HepG2 (cell line): ENCODE results near the gene PPM1G. TPM values are rescaled to one million over a fixed set of nuclear protein-coding genes. Genes with fewer than 3 reads are reported as not detected.

ENCODE experiments used
- EHMT2 ChIP-seq: fragments of 200-600 bp; sonication (generic); IDR thresholded peaks from 2 replicates; pipeline ENCODE4 v1.7.0; 2017; ENCODE audit warnings: antibody characterized with exemption, low read depth, low read length, borderline replicate concordance
- FIP1L1 ChIP-seq: fragments of 200-400 bp; formaldehyde crosslinking; IDR thresholded peaks from 2 replicates; pipeline ENCODE4 v1.6.1; 2018; ENCODE audit warnings: low read depth, mild to moderate bottlenecking, low read length, moderate library complexity, borderline replicate concordance; ENCODE audit not compliant: insufficient read depth
- FLYWCH1 ChIP-seq: sonication (generic); formaldehyde crosslinking; IDR thresholded peaks from 2 replicates; pipeline ENCODE4 v1.8.1; 2023; ENCODE audit warnings: mild to moderate bottlenecking, missing genetic modification reagents
- HOXA7 ChIP-seq: sonication (generic); formaldehyde crosslinking; IDR thresholded peaks from 2 replicates; pipeline ENCODE4 v1.8.1; 2022; ENCODE audit warnings: mild to moderate bottlenecking, missing genetic modification reagents, moderate library complexity
- KMT2A ChIP-seq: sonication (generic); formaldehyde crosslinking; IDR thresholded peaks from 2 replicates; pipeline ENCODE4 v1.4.0; 2020; ENCODE audit warnings: missing genetic modification reagents
- NCOA5 ChIP-seq: sonication (generic); formaldehyde crosslinking; IDR thresholded peaks from 2 replicates; pipeline ENCODE4 v1.4.0; 2020; ENCODE audit warnings: missing genetic modification reagents
- NFIC ChIP-seq: IDR thresholded peaks from 2 replicates; pipeline ENCODE4 v1.6.1; 2012; ENCODE audit warnings: mild to moderate bottlenecking, low read length, inconsistent platforms
- RBFOX2 ChIP-seq: fragments of 200-400 bp; formaldehyde crosslinking; IDR thresholded peaks from 2 replicates; pipeline ENCODE4 v1.6.1; 2017; ENCODE audit warnings: low read depth, mild to moderate bottlenecking, low read length
- SMAD1 ChIP-seq: sonication (generic); formaldehyde crosslinking; IDR thresholded peaks from 2 replicates; pipeline ENCODE4 v1.4.0; 2020; ENCODE audit warnings: missing genetic modification reagents, low read depth, mild to moderate bottlenecking, borderline replicate concordance
- ZNF547 ChIP-seq: sonication (generic); formaldehyde crosslinking; IDR thresholded peaks from 2 replicates; pipeline ENCODE4 v1.5.1; 2020; ENCODE audit warnings: mild to moderate bottlenecking, missing genetic modification reagents
- ZNF563 ChIP-seq: sonication (generic); formaldehyde crosslinking; IDR thresholded peaks from 2 replicates; pipeline ENCODE4 v1.8.0; 2022; ENCODE audit warnings: mild to moderate bottlenecking, moderate library complexity, missing genetic modification reagents
- polyA plus RNA-seq, 8 experiments: library from polyadenylated mRNA; depleted of rRNA in 3 of 8; stranded (reverse) in 7 of 8; unstranded in 1 of 8; fragments of >200 nt; fragmentation: Illumina TruSeq in 4 of 8; extraction: Trizol in 4 of 8; gene quantifications; 2 replicates each; pipeline versions ENCODE4 v1.2.1 to v1.2.3, GENCODE V29; 2011 to 2016; ENCODE audit warnings: low read depth in 4 of 8, missing spikeins in 1 of 8, mixed read lengths in 1 of 8; ENCODE audit not compliant: insufficient read depth in 1 of 8
- total RNA-seq, 5 experiments: library from RNA; depleted of rRNA; stranded (reverse); fragments of >200 nt; fragmentation: Illumina TruSeq; extraction: Trizol; gene quantifications; 2 replicates each; pipeline ENCODE4 v1.2.3, GENCODE V29; 2016; ENCODE audit warnings: low read depth in 1 of 5
- TF ChIP-seq, protein P1 (sequence below), 2 experiments: sonication (generic) in 1 of 2; formaldehyde crosslinking in 1 of 2; IDR thresholded peaks; 2 replicates each; pipeline versions ENCODE4 v1.4.0 to v1.6.1; 2018 to 2020; ENCODE audit warnings: missing genetic modification reagents in 2 of 2, borderline replicate concordance in 1 of 2, low read depth in 1 of 2, mild to moderate bottlenecking in 1 of 2, missing biosample characterization in 1 of 2
- TF ChIP-seq, protein P2 (sequence below): sonication (generic); formaldehyde crosslinking; IDR thresholded peaks from 2 replicates; pipeline ENCODE4 v1.8.1; 2023; ENCODE audit warnings: mild to moderate bottlenecking, inconsistent platforms, moderate library complexity, missing genetic modification reagents, borderline replicate concordance
- TF ChIP-seq, protein P3 (sequence below): sonication (generic); formaldehyde crosslinking; IDR thresholded peaks from 2 replicates; pipeline ENCODE4 v1.9.0; 2021; ENCODE audit warnings: missing genetic modification reagents, borderline replicate concordance
- TF ChIP-seq, protein P4 (sequence below), 2 experiments: sonication (generic) in 1 of 2; formaldehyde crosslinking in 1 of 2; IDR thresholded peaks; 2 replicates each; pipeline versions ENCODE4 v1.4.0 to v1.6.1; 2016 to 2020; ENCODE audit warnings: borderline replicate concordance in 1 of 2, low read depth in 1 of 2, mild to moderate bottlenecking in 1 of 2, missing genetic modification reagents in 1 of 2
- TF ChIP-seq, protein P5 (sequence below): sonication (generic); formaldehyde crosslinking; IDR thresholded peaks from 2 replicates; pipeline ENCODE4 v1.4.0; 2020; ENCODE audit warnings: missing genetic modification reagents

Gene PPM1G
- total and polyA plus RNA-seq, 2 of the 13 experiments (the other 11 are each of a cell fraction or from before 2014, with no cell fraction given) = 58.2 to 213 TPM

DNA sequence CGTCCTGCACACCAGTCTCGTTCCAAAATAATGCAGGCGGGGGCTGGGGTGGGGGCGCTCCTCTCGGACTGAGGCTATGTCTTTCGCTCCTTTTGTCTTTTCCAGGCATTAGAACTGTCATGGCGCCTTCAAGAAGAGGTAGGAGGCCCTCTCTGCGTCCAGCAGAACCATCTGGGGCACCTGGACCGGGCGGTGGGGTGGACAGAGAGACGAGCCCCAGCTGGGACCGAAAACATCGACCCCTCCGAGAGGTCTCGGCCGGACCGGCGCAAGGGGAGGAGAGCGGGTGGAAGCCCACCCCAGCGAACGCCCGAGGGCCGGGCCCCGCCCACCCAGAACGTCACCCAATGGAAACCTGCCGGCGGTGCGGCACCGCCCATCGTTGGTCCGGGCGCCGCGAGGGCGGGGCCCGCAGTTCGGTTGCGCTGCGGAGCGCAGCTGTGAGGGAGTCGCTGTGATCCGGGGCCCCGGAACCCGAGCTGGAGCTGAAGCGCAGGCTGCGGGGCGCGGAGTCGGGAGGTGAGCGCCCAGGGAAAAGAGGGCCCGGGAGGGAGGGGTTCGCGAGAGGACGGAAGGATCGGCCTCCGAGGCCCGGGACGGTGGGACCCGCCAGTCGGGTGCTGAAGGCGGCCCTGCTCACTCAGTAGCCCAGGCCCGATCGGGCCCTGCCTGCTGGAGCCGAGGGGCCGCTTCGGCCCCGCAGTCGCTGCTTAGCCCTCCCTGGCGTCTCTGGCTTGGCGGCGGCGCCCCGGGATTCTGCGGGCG lies 19.0 kb upstream of the PPM1G start, which contains the start of gene NRBP1 (continued):
- TF ChIP-seq, protein P1, sequence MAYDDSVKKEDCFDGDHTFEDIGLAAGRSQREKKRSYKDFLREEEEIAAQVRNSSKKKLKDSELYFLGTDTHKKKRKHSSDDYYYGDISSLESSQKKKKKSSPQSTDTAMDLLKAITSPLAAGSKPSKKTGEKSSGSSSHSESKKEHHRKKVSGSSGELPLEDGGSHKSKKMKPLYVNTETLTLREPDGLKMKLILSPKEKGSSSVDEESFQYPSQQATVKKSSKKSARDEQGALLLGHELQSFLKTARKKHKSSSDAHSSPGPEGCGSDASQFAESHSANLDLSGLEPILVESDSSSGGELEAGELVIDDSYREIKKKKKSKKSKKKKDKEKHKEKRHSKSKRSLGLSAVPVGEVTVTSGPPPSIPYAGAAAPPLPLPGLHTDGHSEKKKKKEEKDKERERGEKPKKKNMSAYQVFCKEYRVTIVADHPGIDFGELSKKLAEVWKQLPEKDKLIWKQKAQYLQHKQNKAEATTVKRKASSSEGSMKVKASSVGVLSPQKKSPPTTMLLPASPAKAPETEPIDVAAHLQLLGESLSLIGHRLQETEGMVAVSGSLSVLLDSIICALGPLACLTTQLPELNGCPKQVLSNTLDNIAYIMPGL (CRISPR knock-in tag; IDR thresholded peaks at IDR 0.05; ENCODE audit: borderline replicate concordance in 1 of 2, low read depth in 1 of 2) = peak; percentile 79 to 88
- TF ChIP-seq KMT2A (CRISPR knock-in tag) (peak; percentile 91), ZNF563 (CRISPR knock-in tag) (0 out of 2 replicates have a peak, but pooled peaks have one; percentile 63), RBFOX2 (peak; percentile 99), NFIC (peak; percentile 66; the same call in 1 of the 2 replicates), HOXA7 (CRISPR knock-in tag) (no peak), FLYWCH1 (CRISPR knock-in tag) (peak; percentile 85; the same call in 1 of the 2 replicates), SMAD1 (peak; percentile 25; the same call in 1 of the 2 replicates), ZNF547 (CRISPR knock-in tag) (peak; percentile 79), EHMT2 (no peak), NCOA5 (CRISPR knock-in tag) (no peak), FIP1L1 (peak; percentile 58; the same call in 1 of the 2 replicates)
- TF ChIP-seq, protein P2, sequence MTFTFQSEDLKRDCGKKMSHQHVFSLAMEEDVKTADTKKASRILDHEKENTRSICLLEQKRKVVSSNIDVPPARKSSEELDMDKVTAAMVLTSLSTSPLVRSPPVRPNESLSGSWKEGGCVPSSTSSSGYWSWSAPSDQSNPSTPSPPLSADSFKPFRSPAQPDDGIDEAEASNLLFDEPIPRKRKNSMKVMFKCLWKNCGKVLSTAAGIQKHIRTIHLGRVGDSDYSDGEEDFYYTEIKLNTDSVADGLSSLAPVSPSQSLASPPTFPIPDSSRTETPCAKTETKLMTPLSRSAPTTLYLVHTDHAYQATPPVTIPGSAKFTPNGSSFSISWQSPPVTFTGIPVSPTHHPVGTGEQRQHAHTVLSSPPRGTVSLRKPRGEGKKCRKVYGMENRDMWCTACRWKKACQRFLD = peak; percentile 5; the same call in 1 of the 2 replicates
- TF ChIP-seq, protein P3, sequence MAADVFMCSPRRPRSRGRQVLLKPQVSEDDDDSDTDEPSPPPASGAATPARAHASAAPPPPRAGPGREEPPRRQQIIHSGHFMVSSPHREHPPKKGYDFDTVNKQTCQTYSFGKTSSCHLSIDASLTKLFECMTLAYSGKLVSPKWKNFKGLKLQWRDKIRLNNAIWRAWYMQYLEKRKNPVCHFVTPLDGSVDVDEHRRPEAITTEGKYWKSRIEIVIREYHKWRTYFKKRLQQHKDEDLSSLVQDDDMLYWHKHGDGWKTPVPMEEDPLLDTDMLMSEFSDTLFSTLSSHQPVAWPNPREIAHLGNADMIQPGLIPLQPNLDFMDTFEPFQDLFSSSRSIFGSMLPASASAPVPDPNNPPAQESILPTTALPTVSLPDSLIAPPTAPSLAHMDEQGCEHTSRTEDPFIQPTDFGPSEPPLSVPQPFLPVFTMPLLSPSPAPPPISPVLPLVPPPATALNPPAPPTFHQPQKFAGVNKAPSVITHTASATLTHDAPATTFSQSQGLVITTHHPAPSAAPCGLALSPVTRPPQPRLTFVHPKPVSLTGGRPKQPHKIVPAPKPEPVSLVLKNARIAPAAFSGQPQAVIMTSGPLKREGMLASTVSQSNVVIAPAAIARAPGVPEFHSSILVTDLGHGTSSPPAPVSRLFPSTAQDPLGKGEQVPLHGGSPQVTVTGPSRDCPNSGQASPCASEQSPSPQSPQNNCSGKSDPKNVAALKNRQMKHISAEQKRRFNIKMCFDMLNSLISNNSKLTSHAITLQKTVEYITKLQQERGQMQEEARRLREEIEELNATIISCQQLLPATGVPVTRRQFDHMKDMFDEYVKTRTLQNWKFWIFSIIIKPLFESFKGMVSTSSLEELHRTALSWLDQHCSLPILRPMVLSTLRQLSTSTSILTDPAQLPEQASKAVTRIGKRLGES = no peak; the same call in 1 of the 2 replicates
- TF ChIP-seq, protein P4, sequence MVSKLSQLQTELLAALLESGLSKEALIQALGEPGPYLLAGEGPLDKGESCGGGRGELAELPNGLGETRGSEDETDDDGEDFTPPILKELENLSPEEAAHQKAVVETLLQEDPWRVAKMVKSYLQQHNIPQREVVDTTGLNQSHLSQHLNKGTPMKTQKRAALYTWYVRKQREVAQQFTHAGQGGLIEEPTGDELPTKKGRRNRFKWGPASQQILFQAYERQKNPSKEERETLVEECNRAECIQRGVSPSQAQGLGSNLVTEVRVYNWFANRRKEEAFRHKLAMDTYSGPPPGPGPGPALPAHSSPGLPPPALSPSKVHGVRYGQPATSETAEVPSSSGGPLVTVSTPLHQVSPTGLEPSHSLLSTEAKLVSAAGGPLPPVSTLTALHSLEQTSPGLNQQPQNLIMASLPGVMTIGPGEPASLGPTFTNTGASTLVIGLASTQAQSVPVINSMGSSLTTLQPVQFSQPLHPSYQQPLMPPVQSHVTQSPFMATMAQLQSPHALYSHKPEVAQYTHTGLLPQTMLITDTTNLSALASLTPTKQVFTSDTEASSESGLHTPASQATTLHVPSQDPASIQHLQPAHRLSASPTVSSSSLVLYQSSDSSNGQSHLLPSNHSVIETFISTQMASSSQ (IDR thresholded peaks at IDR 0.05; ENCODE audit: low read depth) = no peak; the same call in 1 of the 2 replicates
- TF ChIP-seq, protein P4 (CRISPR knock-in tag; IDR thresholded peaks at IDR 0.05; ENCODE audit: borderline replicate concordance) = no peak; the same call in none of the 2 replicates
- TF ChIP-seq, protein P5, sequence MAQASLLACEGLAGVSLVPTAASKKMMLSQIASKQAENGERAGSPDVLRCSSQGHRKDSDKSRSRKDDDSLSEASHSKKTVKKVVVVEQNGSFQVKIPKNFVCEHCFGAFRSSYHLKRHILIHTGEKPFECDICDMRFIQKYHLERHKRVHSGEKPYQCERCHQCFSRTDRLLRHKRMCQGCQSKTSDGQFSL (CRISPR knock-in tag) = peak; percentile 39
